Right atrium auricular region (tissue), 2 donors: ENCODE data around the gene AMY2A. TPM values are rescaled to one million over a fixed set of nuclear protein-coding genes. Genes with fewer than 3 reads are reported as not detected.
"Not testable (repeated sequence)": the region's sequence is repeated elsewhere in the genome, so short reads cannot be mapped to it uniquely, and the experiment has no call there.

Source experiments
- DNase-seq: peaks from one replicate; pipeline ENCODE4 v3.0.0-alpha.2; 2019; ENCODE audit warnings: low spot score
- H3K27ac ChIP-seq, 2 donors: fragments of 200-600 bp; sonication (generic); 1 replicate in 1 of 2; 2 replicates in 1 of 2; pipeline ENCODE4 v1.5.1; 2016 to 2019
- H3K27me3 ChIP-seq, 2 donors: fragments of 200-600 bp; sonication (generic); one replicate each; pipeline versions ENCODE4 v1.5.1 to v1.6.0; 2017 to 2019
- H3K36me3 ChIP-seq: fragments of 200-600 bp; sonication (generic); one replicate; pipeline ENCODE4 v1.5.1; 2016
- H3K4me1 ChIP-seq, 2 donors: fragments of 200-600 bp; sonication (generic); one replicate each; pipeline versions ENCODE4 v1.5.1 to v1.6.0; 2017 to 2019
- H3K4me3 ChIP-seq, 2 donors: fragments of 200-600 bp; sonication (generic); 1 replicate in 1 of 2; 2 replicates in 1 of 2; pipeline ENCODE4 v1.5.1; 2017 to 2019; ENCODE audit warnings: mild to moderate bottlenecking in 1 of 2, moderate library complexity in 1 of 2
- H3K9me3 ChIP-seq, 2 donors: fragments of 200-600 bp; sonication (generic); one replicate each; pipeline ENCODE4 v1.5.1; 2019
- CTCF ChIP-seq, 2 donors: fragments of 200-600 bp; sonication (generic); IDR thresholded peaks; one replicate each; pipeline ENCODE4 v1.5.1; 2019; ENCODE audit warnings: antibody characterized with exemption in 2 of 2
- total RNA-seq, 2 donors: library from RNA; depleted of rRNA; stranded (reverse); fragments of >200 nt; gene quantifications; one replicate each; pipeline ENCODE4 v1.1.0, GENCODE V29; 2016

Gene AMY2A
- total RNA-seq, 2 donors from 2014 or later: 1.7 TPM; not detected in 1

DNA sequence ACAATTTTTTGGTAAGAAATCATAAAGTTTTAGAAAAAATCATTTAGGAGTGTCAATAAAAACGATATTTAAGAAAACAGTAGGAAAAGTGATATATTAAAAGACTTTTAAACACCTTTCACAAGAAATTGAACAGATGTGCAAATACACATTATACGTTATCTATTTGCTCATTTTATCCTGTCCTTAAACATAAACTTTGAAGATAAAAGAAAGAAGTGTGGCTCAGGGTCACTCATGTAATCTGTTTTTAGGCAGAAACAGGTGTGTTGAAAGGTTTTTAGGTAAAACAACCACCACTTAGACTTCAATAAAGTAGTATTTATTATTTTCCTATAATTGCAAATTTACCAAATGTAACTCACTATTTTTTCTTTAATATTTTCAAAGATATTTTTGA, 32.7 kb upstream of the AMY2A start:
- TF ChIP-seq CTCF (IDR thresholded peaks at IDR 0.05): no peak
- H3K36me3 ChIP-seq: no peaks in the 10 kb centered on the region
- H3K4me1 ChIP-seq: no peaks in the 10 kb centered on the region
- DNase-seq: no peak
- H3K4me3 ChIP-seq: no peak overlapping the region
- H3K27ac ChIP-seq: no peak overlapping the region
- H3K27me3 ChIP-seq: no peaks in the 10 kb centered on the region
- no peaks in the 10 kb centered on the region for H3K9me3 ChIP-seq

- not testable (repeated sequence) for H3K36me3 ChIP-seq, H3K27ac ChIP-seq, H3K27me3 ChIP-seq, H3K4me3 ChIP-seq, H3K4me1 ChIP-seq, DNase-seq, H3K9me3 ChIP-seq
These were observed 14.5 kb upstream of the AMY2A start for GRCh38 chr1:103602740-103603139.

- Histone ChIP-seq H3K4me1 (no peaks in the 10 kb centered on the region), H3K36me3 (no peaks in the 10 kb centered on the region), H3K4me3 (no peak overlapping the region), H3K27me3 (no peaks in the 10 kb centered on the region), H3K9me3 (no peaks in the 10 kb centered on the region), H3K27ac (no peak overlapping the region)
- no peak for DNase-seq
- TF ChIP-seq CTCF (IDR thresholded peaks at IDR 0.05): no peak
These were observed 865 bp upstream of the AMY2A start for GRCh38 chr1:103616362-103616761.

- not testable (repeated sequence) for DNase-seq, H3K9me3 ChIP-seq, H3K4me3 ChIP-seq, H3K4me1 ChIP-seq, H3K27ac ChIP-seq, H3K27me3 ChIP-seq, H3K36me3 ChIP-seq
These were observed 10.2 kb downstream of the AMY2A start for GRCh38 chr1:103627436-103627835.

DNA sequence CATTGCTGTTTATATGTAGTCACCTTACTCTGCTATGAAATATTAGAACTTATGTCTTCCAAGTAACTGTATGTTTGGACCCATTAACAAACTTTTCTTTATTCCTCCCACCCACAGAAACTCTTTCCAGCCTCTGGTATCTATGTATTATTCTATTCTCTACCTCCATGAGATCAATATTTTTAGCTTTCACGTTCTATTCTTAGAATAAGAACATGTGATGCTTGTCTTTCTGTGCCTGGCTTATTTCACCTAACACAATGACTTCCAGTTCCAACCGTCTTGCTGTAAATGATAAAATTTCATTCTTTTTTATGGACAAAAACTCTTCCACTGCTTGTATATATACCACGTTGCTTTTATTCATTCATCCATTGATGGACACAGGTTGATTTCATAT, 24.0 kb downstream of the AMY2A start:
- DNase-seq, H3K27ac ChIP-seq, H3K36me3 ChIP-seq, H3K27me3 ChIP-seq, H3K9me3 ChIP-seq, H3K4me3 ChIP-seq, H3K4me1 ChIP-seq: not testable (repeated sequence)

DNA sequence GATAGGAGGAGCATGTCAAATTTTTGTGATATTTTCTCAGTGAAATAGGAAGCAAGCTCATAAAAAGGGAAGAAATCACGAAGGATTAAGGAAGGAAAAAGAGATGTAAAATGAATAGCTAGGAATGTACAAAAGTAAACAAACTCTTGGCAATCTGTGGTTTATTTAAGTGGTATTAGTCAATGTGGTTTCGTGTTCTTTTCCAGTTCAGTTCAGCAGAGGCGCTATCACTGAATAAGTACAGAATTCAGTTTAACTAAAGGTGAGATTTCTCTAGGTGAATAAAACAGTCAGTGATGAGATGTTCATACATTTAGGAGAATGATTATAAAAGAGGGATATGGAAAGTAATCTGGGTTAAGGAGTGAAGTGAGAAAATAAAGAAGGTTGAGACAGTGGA, 26.7 kb downstream of the AMY2A start:
- not testable (repeated sequence) for H3K4me1 ChIP-seq, H3K27me3 ChIP-seq, H3K36me3 ChIP-seq, H3K4me3 ChIP-seq, DNase-seq, H3K27ac ChIP-seq, H3K9me3 ChIP-seq

DNA sequence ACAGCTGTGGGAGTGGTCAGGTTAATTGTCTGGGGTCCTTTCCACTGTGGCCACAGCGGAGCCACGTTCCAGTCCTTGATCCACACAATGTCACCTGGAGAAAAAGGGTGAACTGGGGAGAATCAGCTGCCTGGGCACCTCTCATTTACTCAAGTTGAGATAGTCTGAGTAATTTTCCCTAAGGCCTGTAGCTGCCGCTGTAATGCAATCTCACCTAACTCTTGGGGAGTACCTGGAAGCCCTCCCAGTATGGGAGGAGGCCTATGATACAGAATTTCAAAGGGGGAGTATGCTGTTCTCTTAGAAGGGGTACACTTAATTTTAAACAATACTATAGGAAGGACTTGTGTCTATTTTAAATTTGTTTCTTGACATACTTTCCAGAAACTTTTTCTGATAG, 33.1 kb downstream of the AMY2A start:
- not testable (repeated sequence) for H3K36me3 ChIP-seq, H3K4me1 ChIP-seq, H3K4me3 ChIP-seq, H3K27ac ChIP-seq, DNase-seq, H3K9me3 ChIP-seq, H3K27me3 ChIP-seq

- H3K27ac ChIP-seq, H3K9me3 ChIP-seq, H3K27me3 ChIP-seq, H3K36me3 ChIP-seq, H3K4me1 ChIP-seq, DNase-seq, H3K4me3 ChIP-seq: not testable (repeated sequence)
These were observed 33.7 kb downstream of the AMY2A start for GRCh38 chr1:103650889-103651288.

DNA sequence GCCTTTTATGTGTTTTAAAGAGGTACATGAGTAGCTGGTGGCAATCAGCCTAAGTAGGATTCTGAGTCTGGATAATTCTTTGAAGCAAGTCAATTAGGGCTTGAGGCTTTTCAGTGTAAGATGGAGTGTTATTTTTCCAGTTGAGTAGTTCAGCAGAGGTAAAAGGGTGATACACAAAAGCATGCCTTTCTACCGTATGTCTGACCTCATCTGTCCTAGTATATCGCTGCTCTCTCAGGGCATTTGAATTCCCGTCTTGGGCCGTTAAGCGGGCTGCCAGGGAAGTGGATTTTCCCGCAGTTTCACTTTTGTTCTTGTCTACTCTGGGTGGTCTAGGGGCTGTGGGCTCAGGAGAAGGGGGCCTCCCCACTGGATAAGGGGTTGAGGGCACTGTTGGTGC, 36.9 kb downstream of the AMY2A start:
- not testable (repeated sequence) for H3K9me3 ChIP-seq, DNase-seq, H3K36me3 ChIP-seq, H3K4me1 ChIP-seq, H3K27me3 ChIP-seq, H3K27ac ChIP-seq, H3K4me3 ChIP-seq

DNA sequence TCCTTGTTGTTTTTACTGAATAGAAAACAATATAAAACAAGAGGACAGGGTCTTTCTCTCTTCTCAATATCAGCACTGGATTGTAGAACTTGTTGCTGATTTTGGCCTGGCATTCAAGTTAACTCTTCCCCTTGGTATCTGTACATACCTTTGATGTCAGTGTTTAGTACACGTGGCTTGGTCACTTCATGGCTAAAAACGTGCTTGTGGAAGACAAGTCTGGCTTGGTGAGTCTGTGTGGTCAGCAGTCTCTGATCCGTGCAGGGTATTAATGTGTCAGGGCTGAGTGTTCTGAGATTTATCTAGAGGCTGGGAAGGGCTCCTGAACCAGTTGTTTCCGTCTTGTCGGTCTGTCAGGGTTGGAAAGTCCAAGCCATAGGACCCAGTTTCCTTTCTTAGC, 38.2 kb downstream of the AMY2A start, which contains the start of gene AMY1A:
AMY1A (plus strand) TSS at position 301 of the 400 bp plus-strand sequence. CDS start 571 bp downstream, outside the sequence.
- H3K9me3 ChIP-seq, H3K36me3 ChIP-seq, H3K4me1 ChIP-seq, H3K4me3 ChIP-seq, DNase-seq, H3K27ac ChIP-seq, H3K27me3 ChIP-seq: not testable (repeated sequence)

Other genes starting within 250 kb of the AMY2A start
- gene RNPC3, start 91.7 kb upstream of the AMY2A start, total RNA-seq: 10 to 100 TPM; 10.3 to 12.1 TPM
- 10 to 100 TPM; 25.1 to 37.1 TPM for gene AMY2B, start 45.8 kb upstream of the AMY2A start, total RNA-seq
- gene AMY1A, start 38.3 kb downstream of the AMY2A start, total RNA-seq: not detected
- gene AMY1B, start 78.8 kb downstream of the AMY2A start, total RNA-seq: not detected
- not detected for gene AMY1C, start 132.5 kb downstream of the AMY2A start, total RNA-seq